ENCODE measurements around the gene KMT2D. TPM values are rescaled to one million over a fixed set of nuclear protein-coding genes. Genes with fewer than 3 reads are reported as not detected.

Gene KMT2D
- total RNA-seq, 1 donor from 2014 or later, result 106 TPM

DNA sequence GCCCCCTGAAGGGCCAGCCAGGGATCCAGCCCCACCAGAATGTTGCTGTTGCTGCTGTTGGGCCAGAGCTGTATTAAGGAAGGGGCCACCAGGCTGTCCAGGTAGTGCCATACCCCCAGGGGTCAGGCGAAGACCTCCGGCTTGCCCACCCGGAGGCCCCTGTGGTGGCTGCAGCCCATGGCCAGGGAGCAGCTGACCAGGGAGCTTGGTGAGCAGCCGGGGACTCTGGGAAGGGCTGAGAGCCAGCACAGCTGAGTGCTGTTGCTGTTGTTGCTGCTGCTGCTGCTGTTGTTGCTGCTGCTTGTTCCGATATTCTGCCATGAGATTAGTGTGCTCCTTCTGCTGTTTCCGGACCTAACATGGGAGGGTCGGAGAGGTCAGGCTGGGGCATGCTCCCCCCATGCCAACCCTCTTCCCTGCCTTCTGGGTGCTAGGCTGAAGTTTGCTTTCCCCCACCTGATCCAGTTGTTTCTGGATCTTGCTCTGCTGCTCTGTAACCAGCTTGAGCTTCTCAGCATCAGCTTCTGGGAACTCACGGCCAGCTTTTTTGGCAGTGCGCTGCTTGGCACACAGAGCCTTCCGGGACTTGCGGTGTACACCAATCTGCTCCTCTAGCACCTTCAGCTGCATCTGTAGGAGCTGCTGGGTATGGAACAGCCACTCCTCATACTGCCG, 26.8 kb downstream of the KMT2D start:
- intact Hi-C loops (cut with DNase I), result no loop called here
- Histone ChIP-seq H3K27me3 (no peaks in the 10 kb centered on the region), H3K9me3 (no peaks in the 10 kb centered on the region), H3K4me3 (no peak overlapping the region), H3K36me3 (peaks cover 71 to 83% of the 10 kb centered on the region in 2 donors), H3K4me1 (no peaks in the 10 kb centered on the region), H3K27ac (no peak overlapping the region)
- TF ChIP-seq, protein P1, sequence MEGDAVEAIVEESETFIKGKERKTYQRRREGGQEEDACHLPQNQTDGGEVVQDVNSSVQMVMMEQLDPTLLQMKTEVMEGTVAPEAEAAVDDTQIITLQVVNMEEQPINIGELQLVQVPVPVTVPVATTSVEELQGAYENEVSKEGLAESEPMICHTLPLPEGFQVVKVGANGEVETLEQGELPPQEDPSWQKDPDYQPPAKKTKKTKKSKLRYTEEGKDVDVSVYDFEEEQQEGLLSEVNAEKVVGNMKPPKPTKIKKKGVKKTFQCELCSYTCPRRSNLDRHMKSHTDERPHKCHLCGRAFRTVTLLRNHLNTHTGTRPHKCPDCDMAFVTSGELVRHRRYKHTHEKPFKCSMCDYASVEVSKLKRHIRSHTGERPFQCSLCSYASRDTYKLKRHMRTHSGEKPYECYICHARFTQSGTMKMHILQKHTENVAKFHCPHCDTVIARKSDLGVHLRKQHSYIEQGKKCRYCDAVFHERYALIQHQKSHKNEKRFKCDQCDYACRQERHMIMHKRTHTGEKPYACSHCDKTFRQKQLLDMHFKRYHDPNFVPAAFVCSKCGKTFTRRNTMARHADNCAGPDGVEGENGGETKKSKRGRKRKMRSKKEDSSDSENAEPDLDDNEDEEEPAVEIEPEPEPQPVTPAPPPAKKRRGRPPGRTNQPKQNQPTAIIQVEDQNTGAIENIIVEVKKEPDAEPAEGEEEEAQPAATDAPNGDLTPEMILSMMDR (IDR thresholded peaks at IDR 0.05), result no peak
- DNase-seq (ENCODE audit: low spot score in 2 of 2), result no peak

DNA sequence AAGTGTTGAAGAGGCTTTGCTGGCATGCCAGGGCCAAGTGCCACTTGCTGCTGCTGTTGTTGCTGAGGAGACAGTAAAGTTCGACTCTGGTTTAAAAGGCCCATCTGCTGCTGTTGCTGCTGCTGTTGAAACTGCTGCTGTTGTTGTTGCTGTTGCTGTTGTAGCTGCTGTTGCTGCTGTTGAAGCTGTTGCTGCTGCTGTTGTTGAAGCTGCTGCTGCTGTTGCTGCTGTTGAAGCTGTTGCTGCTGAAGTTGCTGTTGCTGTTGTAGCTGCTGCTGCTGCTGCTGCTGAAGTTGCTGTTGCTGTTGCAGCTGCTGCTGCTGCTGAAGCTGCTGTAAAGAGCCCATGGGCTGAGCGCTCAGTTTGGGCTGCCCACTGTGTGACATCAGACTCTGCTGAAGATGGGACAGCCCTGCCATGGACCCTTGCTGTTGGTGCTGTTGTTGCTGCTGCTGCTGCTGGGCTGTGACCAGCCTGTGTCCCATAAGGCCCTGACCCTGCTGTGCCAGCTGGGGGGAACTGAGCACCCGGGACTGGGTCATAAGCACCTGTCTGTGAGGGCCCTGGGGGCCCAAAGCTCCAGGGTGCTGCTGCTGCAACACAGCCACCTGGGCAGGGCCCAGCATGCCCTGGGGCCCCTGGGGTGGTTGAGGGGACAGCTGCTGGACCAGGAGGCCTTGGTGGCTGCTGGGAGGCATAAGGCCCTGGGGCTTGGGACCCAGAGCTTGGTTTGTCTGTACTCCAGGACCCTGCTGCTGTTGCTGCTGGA, 27.7 kb downstream of the KMT2D start:
- TF ChIP-seq, protein P1 (IDR thresholded peaks at IDR 0.05), result no peak
- intact Hi-C loops (cut with DNase I), result no loop called here
- no peaks in the 10 kb centered on the region for H3K27me3 ChIP-seq
- H3K36me3 ChIP-seq, result peaks cover 70 to 83% of the 10 kb centered on the region in 2 donors
- H3K27ac ChIP-seq, result no peak overlapping the region
- H3K4me1 ChIP-seq, result no peaks in the 10 kb centered on the region
- no peaks in the 10 kb centered on the region for H3K9me3 ChIP-seq
- no peak for DNase-seq (ENCODE audit: low spot score in 2 of 2)
- H3K4me3 ChIP-seq, result no peak overlapping the region

DNA sequence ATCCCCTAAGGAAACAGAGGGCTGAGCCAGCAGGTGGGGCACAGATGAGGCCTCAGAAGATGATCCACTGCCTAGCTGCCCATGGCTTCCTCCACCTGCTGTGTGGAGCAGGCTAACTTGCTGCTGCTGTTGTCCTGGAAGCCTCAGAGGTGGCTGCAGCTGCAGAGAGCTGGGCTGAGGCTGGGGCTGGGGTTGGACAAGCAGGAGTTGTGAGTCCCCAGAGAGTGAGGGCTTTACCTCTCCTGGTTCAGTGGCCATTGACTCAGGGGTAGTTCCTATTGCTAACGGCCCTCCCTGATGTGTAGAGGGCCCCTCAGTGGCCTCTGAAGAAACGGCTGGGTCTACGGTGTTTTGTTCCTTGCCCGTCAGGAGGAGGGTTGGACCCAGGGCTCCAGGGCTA, 28.3 kb downstream of the KMT2D start:
- no peaks in the 10 kb centered on the region for H3K4me1 ChIP-seq
- H3K4me3 ChIP-seq, result no peak overlapping the region
- H3K36me3 ChIP-seq, result peaks cover 70 to 83% of the 10 kb centered on the region in 2 donors
- intact Hi-C loops (cut with DNase I), result no loop called here
- TF ChIP-seq, protein P1 (IDR thresholded peaks at IDR 0.05), result no peak
- no peaks in the 10 kb centered on the region for H3K27me3 ChIP-seq
- no peak overlapping the region for H3K27ac ChIP-seq
- DNase-seq (ENCODE audit: low spot score in 2 of 2), result no peak
- H3K9me3 ChIP-seq, result no peaks in the 10 kb centered on the region

DNA sequence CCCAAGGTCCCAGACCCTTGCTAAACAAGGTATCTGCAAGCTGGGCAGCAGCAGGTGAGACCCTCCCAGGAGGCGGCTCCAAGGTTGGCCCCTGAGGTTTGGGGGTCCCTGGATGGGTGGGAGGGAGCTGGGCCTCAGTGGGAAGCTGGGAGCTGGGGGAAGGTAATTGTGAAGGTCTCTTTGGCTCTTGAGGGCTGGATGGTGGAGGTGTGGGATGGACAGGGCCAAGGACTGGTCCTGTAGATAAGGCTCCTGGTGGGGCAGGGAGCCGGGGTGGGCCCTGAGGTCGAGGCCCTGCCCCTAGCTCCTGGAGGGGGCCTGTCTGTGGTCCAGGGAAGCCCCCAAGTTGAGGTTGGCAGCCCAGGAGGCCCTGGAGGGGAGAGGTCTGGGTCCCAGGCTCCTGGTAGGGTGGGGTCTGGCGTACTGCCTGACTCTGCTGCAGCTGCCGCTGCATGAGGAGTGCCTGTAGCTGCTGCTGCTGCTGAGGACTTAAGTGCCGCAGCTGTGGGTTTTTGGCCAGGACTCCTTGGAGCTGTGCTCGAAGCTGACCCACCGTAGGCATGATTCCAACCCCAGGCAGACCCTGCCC, 28.9 kb downstream of the KMT2D start:
- Histone ChIP-seq H3K27me3 (no peaks in the 10 kb centered on the region), H3K27ac (no peak overlapping the region), H3K36me3 (peaks cover 70 to 83% of the 10 kb centered on the region in 2 donors), H3K4me3 (no peak overlapping the region), H3K9me3 (no peaks in the 10 kb centered on the region), H3K4me1 (no peaks in the 10 kb centered on the region)
- intact Hi-C loops (cut with DNase I), result no loop called here
- TF ChIP-seq, protein P1 (IDR thresholded peaks at IDR 0.05), result no peak
- DNase-seq (ENCODE audit: low spot score in 2 of 2), result no peak

DNA sequence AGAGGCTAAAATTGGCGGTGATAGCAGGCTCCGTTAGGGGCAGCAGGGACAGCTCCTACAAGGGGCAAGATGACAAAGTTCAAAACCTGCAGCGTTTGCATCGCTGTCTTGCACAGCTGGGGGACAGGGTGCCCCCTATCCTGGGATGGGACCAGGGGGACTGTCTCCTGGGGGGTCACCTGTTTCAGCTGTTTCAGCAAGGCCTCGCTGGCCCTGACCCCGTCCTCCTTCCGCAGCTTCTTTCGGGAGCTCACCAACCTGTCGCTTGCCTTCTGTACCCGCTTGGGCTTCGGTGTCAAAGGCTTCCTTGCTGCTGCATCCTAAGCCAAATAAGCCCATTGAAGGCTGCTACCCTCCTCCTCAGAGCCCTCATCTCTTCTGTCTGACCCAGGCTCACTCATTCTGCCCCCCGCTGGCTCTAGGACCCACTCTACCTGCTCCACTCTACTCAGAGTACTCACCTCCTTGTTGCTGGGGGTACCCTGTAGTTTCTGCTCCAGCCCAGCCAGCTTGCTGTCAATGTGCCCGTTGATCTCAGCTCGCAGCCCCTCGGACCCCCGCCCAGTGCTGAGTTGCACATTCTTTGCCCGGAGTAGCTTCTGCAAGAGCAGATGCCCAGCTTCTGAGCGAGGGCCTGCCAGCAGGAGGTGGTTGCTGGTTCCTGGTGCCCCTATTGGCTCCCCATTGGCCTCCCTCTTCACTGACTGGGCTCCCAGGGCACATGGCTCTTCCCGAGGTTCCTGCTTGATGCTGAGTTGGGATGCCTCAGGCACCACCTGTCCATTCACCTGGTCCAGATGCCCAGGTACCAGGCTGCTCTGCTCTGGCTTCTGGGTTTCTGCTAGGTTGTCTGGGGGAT, 29.7 kb downstream of the KMT2D start:
- no peaks in the 10 kb centered on the region for H3K4me1 ChIP-seq
- no peaks in the 10 kb centered on the region for H3K27me3 ChIP-seq
- no peaks in the 10 kb centered on the region for H3K9me3 ChIP-seq
- no peak overlapping the region for H3K27ac ChIP-seq
- intact Hi-C loops (cut with DNase I), result no loop called here
- no peak for DNase-seq (ENCODE audit: low spot score in 2 of 2)
- H3K36me3 ChIP-seq, result peaks cover 74 to 86% of the 10 kb centered on the region in 2 donors
- H3K4me3 ChIP-seq, result no peak overlapping the region
- TF ChIP-seq, protein P1 (IDR thresholded peaks at IDR 0.05), result no peak
